SK-N-SH (cell line): Measurements from ENCODE around the gene FRY.

Source experiments
- CTCF ChIP-seq: fragments of 200-600 bp; sonication (generic); IDR thresholded peaks from 2 replicates; pipeline ENCODE4 v1.6.1; 2017; ENCODE audit warnings: antibody characterized with exemption, mild to moderate bottlenecking, moderate library complexity
- EP300 ChIP-seq, 2 experiments: IDR thresholded peaks; 2 replicates each; pipeline versions ENCODE4 v1.4.0 to v1.6.1; 2012; ENCODE audit warnings: borderline replicate concordance in 1 of 2, low read depth in 1 of 2, low read length in 1 of 2
- FOXM1 ChIP-seq: IDR thresholded peaks from 2 replicates; pipeline ENCODE4 v1.4.0; 2012; ENCODE audit warnings: low read depth, mild to moderate bottlenecking
- NFIC ChIP-seq: IDR thresholded peaks from 2 replicates; pipeline ENCODE4 v1.4.0; 2012; ENCODE audit warnings: borderline replicate concordance
- NRF1 ChIP-seq: IDR thresholded peaks from 2 replicates; pipeline ENCODE4 v1.6.1; 2012; ENCODE audit warnings: low read depth, mild to moderate bottlenecking, low read length
- POLR2AphosphoS5 ChIP-seq: IDR thresholded peaks from 2 replicates; pipeline ENCODE4 v1.6.1; 2012; ENCODE audit warnings: low read depth, low read length
- REST ChIP-seq: IDR thresholded peaks from 2 replicates; pipeline ENCODE4 v1.6.1; 2012; ENCODE audit warnings: mild to moderate bottlenecking, low read depth, low read length, moderate library complexity
- RFX5 ChIP-seq: IDR thresholded peaks from 2 replicates; pipeline ENCODE4 v1.6.1; 2012; ENCODE audit warnings: mild to moderate bottlenecking, improper control_type of control experiment, low read length
- RXRA ChIP-seq: IDR thresholded peaks from 2 replicates; pipeline ENCODE4 v1.4.0; 2012; ENCODE audit warnings: low read depth, mild to moderate bottlenecking, borderline replicate concordance
- SMC3 ChIP-seq: IDR thresholded peaks from 2 replicates; pipeline ENCODE4 v1.6.1; 2012; ENCODE audit warnings: low read depth, low read length, improper control_type of control experiment
- TAF1 ChIP-seq: IDR thresholded peaks from 2 replicates; pipeline ENCODE4 v1.6.1; 2012; ENCODE audit warnings: low read depth, mild to moderate bottlenecking, low read length, moderate library complexity, borderline replicate concordance
- USF1 ChIP-seq: IDR thresholded peaks from 2 replicates; pipeline ENCODE4 v1.4.0; 2012; ENCODE audit warnings: low read depth, borderline replicate concordance
- ZBTB33 ChIP-seq: IDR thresholded peaks from 2 replicates; pipeline ENCODE4 v1.4.0; 2012; ENCODE audit warnings: low read depth, borderline replicate concordance

GRCh38 chr13:32060401-32060878 lies 28.9 kb downstream of the FRY start:
- TF ChIP-seq EP300 (IDR thresholded peaks at IDR 0.05; ENCODE audit: borderline replicate concordance in 1 of 2, low read depth in 1 of 2, low read length in 1 of 2), result no peak
- no peak for TF ChIP-seq FOXM1
- TF ChIP-seq NFIC, result no peak
- TF ChIP-seq USF1, result no peak
- no peak for TF ChIP-seq TAF1
- TF ChIP-seq POLR2AphosphoS5, result no peak
- TF ChIP-seq CTCF, result no peak
- no peak for TF ChIP-seq ZBTB33
- TF ChIP-seq SMC3, result no peak
- TF ChIP-seq RFX5, result no peak
- TF ChIP-seq NRF1, result no peak
- no peak for TF ChIP-seq REST
- TF ChIP-seq RXRA, result no peak
